A673 (cell line): ENCODE data around the gene HOXB7. TPM values are rescaled to one million over a fixed set of nuclear protein-coding genes. Genes with fewer than 3 reads are reported as not detected.

Experiments used
- BruUV-seq: library from RNA; stranded (reverse); fragments of 400-500 nt; replicated peaks from 2 replicates; lab custom pipeline; 2021; lab: Mats Ljungman, UMichigan
- CTCF ChIA-PET: fragments of 300-600 bp; sonication (Branson Sonifier 250); formaldehyde crosslinking; loops from one replicate; lab custom pipeline; 2022; ENCODE audit warnings: antibody characterized with exemption; lab: Charles Lee
- POLR2A ChIA-PET: fragments of 300-600 bp; sonication (Branson Sonifier 250); formaldehyde crosslinking; loops from one replicate; lab custom pipeline; 2022; ENCODE audit warnings: antibody characterized with exemption; ENCODE audit not compliant: low non-redundant PET; lab: Charles Lee
- DNase-seq: peaks from one replicate; pipeline ENCODE4 v3.0.0-alpha.2; 2015; ENCODE audit warnings: low spot score
- H3K27ac ChIP-seq: fragments of 200-600 bp; sonication (generic); 2 replicates; pipeline ENCODE4 v1.5.1; 2016; ENCODE audit warnings: mixed run types, low read depth, mild to moderate bottlenecking, mixed read lengths, antibody characterized with exemption, low read length; ENCODE audit not compliant: poor library complexity, severe bottlenecking
- H3K27me3 ChIP-seq: fragments of 200-600 bp; sonication (generic); replicated peaks from 2 replicates; pipeline ENCODE4 v1.6.1; 2017; ENCODE audit warnings: mixed run types, low read depth, mild to moderate bottlenecking, mixed read lengths, antibody characterized with exemption, low read length; ENCODE audit not compliant: insufficient read depth, poor library complexity
- H3K36me3 ChIP-seq: fragments of 200-600 bp; sonication (generic); 2 replicates; pipeline ENCODE4 v1.6.1; 2016; ENCODE audit warnings: mixed run types, mild to moderate bottlenecking, mixed read lengths, antibody characterized with exemption, low read length; ENCODE audit not compliant: insufficient read depth, poor library complexity, severe bottlenecking
- H3K4me1 ChIP-seq: fragments of 200-600 bp; sonication (generic); 2 replicates; pipeline ENCODE4 v1.6.1; 2017; ENCODE audit warnings: mixed run types, mild to moderate bottlenecking, mixed read lengths, antibody characterized with exemption, low read length; ENCODE audit not compliant: insufficient read depth, poor library complexity, severe bottlenecking
- H3K4me3 ChIP-seq: fragments of 200-600 bp; sonication (generic); 2 replicates; pipeline ENCODE4 v1.5.1; 2016; ENCODE audit warnings: low read depth, mixed run types, mild to moderate bottlenecking, mixed read lengths, low read length; ENCODE audit not compliant: poor library complexity, severe bottlenecking
- H3K9me3 ChIP-seq: fragments of 200-600 bp; sonication (generic); 2 replicates; pipeline ENCODE4 v1.6.1; 2016; ENCODE audit warnings: mixed run types, low read depth, mild to moderate bottlenecking, mixed read lengths, antibody characterized with exemption, low read length; ENCODE audit not compliant: poor library complexity, severe bottlenecking
- CTCF ChIP-seq: fragments of 300-800, 200-600 bp; sonication (generic); conservative IDR thresholded peaks from 2 replicates; pipeline ENCODE4 v1.5.1; 2017; ENCODE audit warnings: low read depth, mild to moderate bottlenecking, antibody characterized with exemption, low read length, moderate library complexity, mixed read lengths
- EZH2 ChIP-seq: fragments of 200-600 bp; sonication (generic); IDR thresholded peaks from 2 replicates; pipeline ENCODE4 v1.6.1; 2017; ENCODE audit warnings: borderline replicate concordance, low read depth, mild to moderate bottlenecking, mixed read lengths, antibody characterized with exemption, low read length; ENCODE audit not compliant: poor library complexity, severe bottlenecking
- intact Hi-C: fragments of 100-400 bp; cut with micrococcal nuclease; formaldehyde crosslinking; loops from one replicate; pipeline ENCODE4 v1.10.0; 2022; ENCODE audit not compliant: unreplicated experiment
- microRNA-seq: library from miRNA; unstranded; fragments of <30 nt; microRNA quantifications from one replicate; pipeline ENCODE4 v1.2.0, GENCODE V29; 2021
- total RNA-seq: library from RNA; stranded (reverse); gene quantifications from 2 replicates; pipeline ENCODE4 v1.2.3, GENCODE V29; 2021

Gene HOXB7
- total RNA-seq, 1 experiment from 2014 or later, result 32.2 TPM

GRCh38 chr17:48558057-48558830, 52.6 kb downstream of the HOXB7 start:
- Histone ChIP-seq H3K36me3 (no peaks in the 10 kb centered on the region), H3K27me3 (no peaks in the 10 kb centered on the region), H3K27ac (no peak overlapping the region), H3K4me1 (peaks cover 64% of the 10 kb centered on the region), H3K4me3 (no peak overlapping the region), H3K9me3 (no peaks in the 10 kb centered on the region)
- ChIA-PET POLR2A (interaction anchor here (0.6 kb wide), 1 partner anchor 13 kb away, joined by 3 read pairs; no protein-coding TSS in a partner anchor), CTCF (no interaction called here)
- intact Hi-C loops, result no loop called here
- BruUV-seq, result no TSS peak
- DNase-seq, result no peak
- TF ChIP-seq CTCF (no peak), EZH2 (no peak)

Small RNAs within 50 kb of the gene (microRNA-seq; reads per million reads assigned to microRNA genes)
- 3.5 reads per million, percentile 9 among the genes with 10 or more reads in this experiment for gene MIR196A1

Other genes starting within 250 kb of the HOXB7 start
- not detected in 2 replicates for gene SKAP1, start 180.8 kb downstream of the HOXB7 start, total RNA-seq
- not detected in 2 replicates for gene HOXB1, start 80.0 kb downstream of the HOXB7 start, total RNA-seq
- 34.5 and 37.8 TPM in 2 replicates for gene HOXB2, start 65.9 kb downstream of the HOXB7 start, total RNA-seq
- 9.7 and 11.9 TPM in 2 replicates for gene HOXB4, start 32.7 kb downstream of the HOXB7 start, total RNA-seq
- 40.7 and 46.1 TPM in 2 replicates for gene HOXB3, start 20.8 kb downstream of the HOXB7 start, total RNA-seq
- 5.9 and 6.4 TPM in 2 replicates for gene HOXB5, start 17.2 kb downstream of the HOXB7 start, total RNA-seq
- gene HOXB6, start 6.0 kb downstream of the HOXB7 start, total RNA-seq, result 19.8 and 27.6 TPM in 2 replicates
- gene HOXB8, start 4.3 kb upstream of the HOXB7 start, total RNA-seq, result 13.1 and 16.3 TPM in 2 replicates
- 8.2 and 14.6 TPM in 2 replicates for gene HOXB9, start 15.3 kb upstream of the HOXB7 start, total RNA-seq
- gene PRAC1, start 111.5 kb upstream of the HOXB7 start, total RNA-seq, result 78.3 and 129 TPM in 2 replicates
- 25.5 and 47.8 TPM in 2 replicates for gene PRAC2, start 112.2 kb upstream of the HOXB7 start, total RNA-seq
- 11.7 and 15.8 TPM in 2 replicates for gene HOXB13, start 117.7 kb upstream of the HOXB7 start, total RNA-seq
- gene TTLL6, start 206.2 kb upstream of the HOXB7 start, total RNA-seq, result 2.1 and 2.3 TPM in 2 replicates
- 88.4 and 118 TPM in 2 replicates for gene CALCOCO2, start 220.0 kb upstream of the HOXB7 start, total RNA-seq